HG03108 (cell line): ENCODE measurements around the gene UBE4B.
"Not testable (repeated sequence)": the region's sequence is repeated elsewhere in the genome, so short reads cannot be mapped to it uniquely, and the experiment has no call there.

Source experiments
- ATAC-seq: cut with Tn5 transposase; IDR thresholded peaks from one replicate; pipeline ENCODE4 v1.9.1; 2021; ENCODE audit warnings: moderate library complexity; ENCODE audit not compliant: unreplicated experiment

Gene UBE4B

DNA sequence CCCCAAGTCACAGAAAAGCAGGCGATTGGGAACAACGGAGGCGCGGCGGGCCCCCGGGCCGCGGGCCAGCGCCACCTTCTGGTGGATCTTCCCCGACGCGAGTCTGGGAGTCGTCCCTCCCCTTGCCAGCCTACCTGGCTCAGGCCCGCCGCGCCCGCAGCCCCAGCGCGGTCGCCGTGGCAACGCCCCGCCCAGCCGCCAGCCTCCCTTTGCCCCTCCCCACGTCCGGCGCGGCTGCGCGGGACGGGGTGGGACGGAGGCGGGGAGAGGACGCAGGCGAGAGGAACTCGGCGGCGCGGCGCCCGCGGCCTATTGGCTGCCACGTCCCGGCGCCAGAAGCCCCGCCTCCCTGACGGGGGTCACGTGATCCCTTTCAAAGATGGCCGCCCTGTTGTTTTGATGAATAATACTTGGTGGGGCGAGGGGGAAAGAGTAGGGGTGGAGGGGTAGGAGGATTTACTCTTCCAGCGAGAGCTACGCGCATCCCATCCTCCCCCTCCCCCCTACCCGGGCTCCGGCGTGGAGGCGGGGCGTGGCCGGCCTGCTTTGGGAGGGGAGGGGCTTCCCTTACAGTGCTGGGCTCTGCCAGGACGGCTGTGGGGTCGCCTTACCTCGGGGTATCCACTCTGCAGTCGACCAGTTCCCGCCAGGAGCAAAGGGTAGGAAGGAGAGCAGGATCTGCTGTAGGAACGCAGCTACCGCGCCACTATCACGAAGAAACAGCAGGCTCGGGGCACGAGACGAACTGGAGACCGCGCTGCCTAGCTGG is at the start of gene UBE4B:
Gene UBE4B, plus strand, starts transcription at position 369 of the 769 bp plus-strand sequence. CDS start 713 bp downstream, outside the sequence.
- ATAC-seq = peak; percentile 97

DNA sequence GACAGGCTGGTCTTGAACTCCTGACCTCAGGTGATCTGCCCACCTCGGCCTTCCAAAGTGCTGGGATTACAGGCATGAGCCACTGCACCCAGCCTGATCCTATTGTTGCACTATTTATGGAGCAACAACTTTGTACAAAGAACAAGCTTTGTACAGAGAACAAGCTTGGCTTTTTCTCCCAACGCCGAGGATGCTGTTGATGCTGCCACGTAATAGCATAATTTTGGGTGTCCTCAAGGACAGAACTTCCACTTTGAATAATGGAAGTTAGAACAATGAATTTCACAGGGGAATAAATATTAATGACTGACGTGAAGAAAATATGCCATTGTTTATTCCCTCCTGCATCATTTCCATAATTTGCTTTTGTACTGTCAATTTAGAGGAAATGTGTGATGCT is 48.5 kb upstream of the UBE4B start:
- no peak for ATAC-seq

DNA sequence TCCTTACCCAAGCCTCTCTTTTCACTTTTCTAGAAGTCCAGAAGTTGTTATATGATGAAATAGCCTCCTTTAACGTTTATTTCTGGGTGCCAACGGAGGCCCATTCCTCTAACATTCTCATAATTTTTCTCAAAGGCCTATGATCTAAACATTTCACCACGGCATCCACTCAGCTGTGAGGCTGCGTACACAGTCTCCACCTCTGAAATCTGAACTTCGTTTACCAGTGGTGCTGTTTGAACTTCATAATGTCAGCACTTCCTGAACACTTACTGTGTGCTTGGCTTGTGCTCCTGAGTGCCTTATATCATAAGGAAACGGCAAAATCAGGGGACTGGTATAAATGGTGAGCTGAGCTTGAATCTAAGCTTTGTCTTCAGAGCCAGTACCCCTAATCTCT is 47.8 kb upstream of the UBE4B start:
- no peak for ATAC-seq

DNA sequence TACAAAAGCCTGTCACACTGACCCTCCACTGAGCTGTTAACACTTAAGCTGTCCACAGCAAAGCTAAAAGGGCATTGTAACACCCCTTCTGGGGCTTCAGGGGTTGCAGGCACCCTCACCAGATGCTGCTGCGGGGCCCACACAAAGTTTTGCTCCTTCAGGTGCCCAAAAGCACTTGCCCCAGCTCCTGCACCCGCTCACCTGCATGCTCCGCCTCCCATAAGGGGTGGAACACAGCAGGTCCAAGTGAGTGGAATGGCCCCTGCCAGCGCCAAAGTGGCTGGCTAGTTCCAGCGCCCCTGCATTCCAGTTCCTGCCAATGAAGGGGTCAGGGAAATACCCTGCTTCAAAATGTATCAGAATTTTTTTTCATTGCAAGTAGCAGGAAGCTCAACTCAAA is 43.0 kb upstream of the UBE4B start:
- no peak for ATAC-seq

DNA sequence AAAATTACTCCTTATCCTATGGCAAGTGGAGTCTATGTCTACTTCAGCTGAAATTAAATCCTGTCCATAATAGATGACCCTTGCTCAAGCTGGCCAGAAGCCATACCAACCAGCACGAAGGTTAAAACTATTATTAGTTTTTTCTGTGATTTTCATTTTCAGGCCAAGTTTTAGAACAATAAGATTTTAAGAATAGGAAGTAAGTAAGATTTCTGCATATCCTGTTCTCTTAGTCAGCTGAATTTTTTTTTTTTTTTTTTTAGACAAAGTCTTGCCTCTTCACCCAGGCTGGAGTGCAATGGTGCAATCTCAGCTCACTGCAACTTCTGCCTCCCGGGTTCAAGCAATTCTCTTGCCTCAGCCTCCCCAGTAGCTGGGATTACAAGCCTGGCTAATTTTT is 41.8 kb upstream of the UBE4B start:
- no peak for ATAC-seq

DNA sequence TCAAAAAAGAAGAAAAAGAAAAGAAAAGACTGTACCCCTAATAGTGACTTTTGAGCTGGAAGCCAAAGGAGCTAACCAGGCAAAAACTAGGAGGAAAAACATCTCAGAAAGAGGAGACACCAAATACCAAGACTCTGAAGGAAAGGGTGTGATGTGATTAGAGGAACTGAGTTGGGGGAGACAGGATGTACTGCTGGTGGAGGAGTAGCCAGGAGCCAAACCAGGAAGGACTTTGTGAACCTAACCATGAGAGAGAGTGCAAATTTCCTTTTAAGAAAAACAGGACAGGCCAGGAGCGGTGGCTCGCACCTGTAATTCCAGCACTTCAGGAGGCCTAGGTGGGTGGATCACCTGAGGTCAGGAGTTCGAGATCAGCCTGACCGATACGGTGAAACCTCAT is 39.8 kb upstream of the UBE4B start:
- ATAC-seq = no peak

DNA sequence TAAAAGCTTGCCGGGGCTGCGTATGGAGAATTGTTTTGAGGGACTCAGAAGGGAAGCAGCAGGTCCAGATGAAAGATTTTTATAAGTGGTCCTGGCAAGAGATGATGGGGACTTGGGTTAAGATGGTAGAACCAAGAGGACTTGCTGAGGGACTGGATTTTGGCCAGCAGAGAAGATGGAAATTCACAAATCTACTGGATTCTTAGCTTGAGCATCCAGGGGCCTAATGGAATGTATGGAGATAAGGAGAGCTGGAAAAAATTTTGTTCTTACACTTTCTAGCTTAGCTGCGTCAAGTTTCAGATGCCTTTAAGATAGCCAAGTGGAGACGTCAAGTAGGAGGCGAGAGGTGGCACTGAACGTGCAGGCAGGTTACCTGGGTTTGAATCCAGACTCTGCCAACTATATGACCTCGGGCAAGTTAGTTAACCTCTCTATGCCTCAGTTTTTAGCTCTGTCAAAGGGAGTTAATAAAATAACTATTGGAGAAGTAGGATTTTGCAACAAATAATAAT is 39.1 kb upstream of the UBE4B start:
- ATAC-seq = no peak

DNA sequence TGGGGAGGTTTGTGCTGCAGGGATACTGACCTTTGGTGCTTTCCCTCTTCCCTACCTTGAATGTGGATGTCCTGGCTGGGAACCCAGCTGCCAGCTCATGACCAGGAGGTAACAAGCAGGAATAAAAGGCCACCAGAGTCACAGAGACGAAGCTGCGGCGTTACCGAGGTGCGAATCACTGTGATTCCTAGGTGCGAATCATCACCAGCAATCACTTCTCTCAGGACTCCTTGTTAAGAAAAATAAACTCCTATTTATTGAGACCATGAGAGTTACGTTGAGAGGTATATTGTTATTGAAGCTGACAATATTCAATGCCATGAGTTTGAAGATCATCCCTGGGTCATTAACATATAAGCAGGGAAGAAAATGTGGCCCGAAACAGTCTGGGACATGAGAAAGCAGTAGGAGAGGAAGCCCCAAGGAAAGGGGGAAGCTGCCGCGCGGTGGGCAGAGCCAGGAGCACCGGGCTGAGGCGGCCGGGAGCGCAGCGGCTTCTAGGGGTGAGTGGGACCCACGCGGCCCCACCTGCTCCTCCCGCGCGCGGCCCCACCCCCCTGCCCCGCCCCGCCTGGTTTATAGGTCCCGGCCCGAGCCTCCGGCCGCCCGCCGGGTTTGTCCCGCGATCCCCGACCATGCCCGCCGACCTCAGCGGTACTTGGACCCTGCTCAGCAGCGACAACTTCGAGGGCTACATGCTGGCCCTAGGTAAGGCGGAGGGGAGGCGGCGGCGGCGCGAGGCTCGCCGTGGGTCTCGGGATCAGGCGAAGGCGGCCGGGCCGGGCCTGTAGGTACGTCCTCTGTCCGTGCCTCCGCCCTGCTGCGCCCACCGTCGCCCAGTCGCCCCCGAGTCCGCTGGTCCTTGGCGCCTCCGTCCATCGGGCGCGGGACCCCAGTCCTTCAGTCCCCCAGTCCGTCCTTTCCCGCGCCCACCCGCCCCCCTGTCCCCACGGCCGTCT is 35.9 kb upstream of the UBE4B start, which contains the start of gene RBP7:
Gene RBP7, plus strand, starts transcription at position 605 of the 959 bp plus-strand sequence. Its CDS starts 31 bp downstream, at position 636.
- no peak for ATAC-seq

DNA sequence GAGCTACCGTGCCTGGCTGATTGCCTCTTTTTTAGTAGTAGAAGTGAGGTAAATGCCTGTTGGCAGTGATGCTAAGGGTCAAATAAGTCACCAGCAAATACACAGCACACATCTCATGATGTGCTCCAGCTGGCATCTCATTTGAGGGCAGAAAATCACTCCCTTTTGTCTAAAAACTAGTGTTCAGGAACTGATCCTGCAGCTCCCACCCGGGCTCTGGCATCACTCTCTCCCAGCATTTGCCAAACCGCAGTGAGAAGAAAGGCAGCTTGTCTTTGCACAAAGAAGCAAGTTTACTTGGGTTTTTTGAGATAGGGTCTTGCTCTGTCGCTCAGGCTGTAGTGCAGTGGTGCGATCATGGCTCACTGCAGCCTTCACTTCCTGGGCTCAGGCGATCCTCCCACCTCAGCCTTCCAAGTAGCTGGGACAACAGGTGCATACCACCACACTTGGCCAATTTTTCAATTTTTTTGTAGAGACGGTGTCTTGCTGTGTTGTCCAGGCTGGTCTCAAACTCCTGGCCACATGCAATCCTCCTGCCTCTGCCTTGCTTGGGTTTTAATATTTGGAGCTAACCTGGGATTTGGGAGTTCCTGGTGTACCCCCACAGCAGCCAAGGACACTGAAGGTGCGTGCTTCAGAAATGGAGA is 31.6 kb upstream of the UBE4B start:
- no peak for ATAC-seq

DNA sequence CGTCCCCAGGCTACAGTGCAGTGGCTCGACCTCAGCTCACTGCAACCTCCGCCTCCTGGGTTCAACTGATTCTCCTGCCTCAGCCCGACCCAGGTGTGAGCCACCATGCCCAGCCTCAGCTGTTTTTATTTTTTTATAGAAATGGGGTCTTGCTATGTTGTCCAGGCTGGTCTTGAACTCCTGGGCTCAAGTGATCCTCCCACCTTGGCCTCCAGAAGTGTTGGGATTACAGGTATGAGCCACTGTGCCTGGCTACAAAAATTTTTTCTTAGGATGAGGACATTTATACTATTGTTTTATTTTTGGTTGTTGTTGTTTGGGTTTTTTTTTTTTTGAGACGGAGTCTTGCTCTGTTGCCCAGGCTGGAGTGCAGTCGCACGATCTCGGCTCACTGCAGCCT is 27.5 kb upstream of the UBE4B start:
- not testable (repeated sequence) for ATAC-seq

DNA sequence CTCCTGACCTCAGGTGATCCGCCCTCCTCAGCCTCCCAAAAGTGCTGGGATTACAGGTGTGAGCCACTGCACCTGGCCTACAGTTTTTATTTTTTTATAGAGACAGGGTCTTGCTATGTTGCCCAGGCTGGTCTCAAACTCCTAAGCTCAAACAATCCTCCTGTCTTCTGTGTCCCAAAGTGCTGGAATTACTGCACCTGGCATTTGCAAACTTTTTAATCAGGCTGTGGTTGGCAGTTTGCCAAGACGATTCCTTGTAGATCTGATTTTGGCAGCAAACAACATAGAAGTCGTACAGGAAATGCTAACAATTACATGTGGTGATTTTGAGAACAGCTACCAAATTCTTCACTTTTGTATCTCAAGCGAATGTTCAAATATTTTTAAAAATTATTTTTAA is 25.6 kb upstream of the UBE4B start:
- no peak for ATAC-seq

DNA sequence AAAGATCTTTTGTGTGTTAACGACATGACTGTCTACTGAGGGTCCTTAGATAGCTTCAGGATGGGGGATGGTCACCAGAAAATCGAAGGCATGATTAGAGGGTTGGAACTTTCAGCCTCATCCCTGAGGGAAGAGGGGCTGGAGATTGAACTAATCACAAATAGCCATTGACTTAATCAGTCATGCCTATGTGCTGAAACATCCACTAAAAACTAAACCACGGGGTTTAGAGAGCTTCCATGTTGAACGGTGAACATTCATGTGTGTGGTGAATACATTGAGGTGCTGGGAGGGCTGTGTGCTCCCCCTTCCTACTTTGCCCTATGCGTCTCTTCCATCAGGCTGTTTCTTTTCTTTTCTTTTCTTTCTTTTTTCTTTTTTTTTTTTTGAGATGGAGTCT is 18.7 kb upstream of the UBE4B start:
- no peak for ATAC-seq

DNA sequence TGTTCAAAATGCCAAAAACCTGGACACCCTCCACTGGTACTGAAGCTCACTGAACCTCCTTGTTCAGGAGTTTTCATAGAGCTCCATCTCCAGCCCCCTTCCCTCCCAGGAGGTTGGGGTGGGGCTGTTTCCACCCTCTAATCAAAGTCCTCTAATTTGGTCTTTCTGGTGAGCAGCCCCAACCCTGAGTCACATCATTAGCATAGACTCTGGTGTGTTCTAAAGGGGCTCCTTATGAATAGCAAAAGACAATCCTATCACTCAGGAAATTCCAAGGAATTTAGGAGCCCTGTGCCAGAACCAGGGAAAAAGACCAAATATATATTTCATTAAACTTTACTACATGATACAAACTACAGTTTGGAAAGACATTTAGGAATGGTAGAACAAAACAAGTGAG is 13.2 kb upstream of the UBE4B start:
- ATAC-seq = no peak

DNA sequence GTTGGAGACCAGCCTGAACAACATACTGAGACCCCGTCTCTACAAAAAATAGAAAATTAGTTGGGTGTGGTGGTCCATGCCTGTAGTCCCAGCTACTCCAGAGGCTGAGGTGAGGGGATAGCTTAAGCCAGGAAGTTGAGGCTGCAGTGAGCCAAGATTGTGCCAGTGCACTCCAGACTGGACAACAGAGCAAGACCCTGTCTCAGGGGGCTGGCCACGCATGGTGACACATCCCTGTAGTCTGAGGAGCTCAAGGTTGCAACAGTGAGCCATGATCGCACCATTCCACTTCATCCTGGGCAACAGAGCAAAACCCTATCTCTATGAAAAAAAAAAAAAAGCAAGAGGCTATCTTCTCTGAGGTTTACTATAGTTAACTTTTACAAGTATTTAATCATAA is 12.7 kb upstream of the UBE4B start:
- no peak for ATAC-seq

DNA sequence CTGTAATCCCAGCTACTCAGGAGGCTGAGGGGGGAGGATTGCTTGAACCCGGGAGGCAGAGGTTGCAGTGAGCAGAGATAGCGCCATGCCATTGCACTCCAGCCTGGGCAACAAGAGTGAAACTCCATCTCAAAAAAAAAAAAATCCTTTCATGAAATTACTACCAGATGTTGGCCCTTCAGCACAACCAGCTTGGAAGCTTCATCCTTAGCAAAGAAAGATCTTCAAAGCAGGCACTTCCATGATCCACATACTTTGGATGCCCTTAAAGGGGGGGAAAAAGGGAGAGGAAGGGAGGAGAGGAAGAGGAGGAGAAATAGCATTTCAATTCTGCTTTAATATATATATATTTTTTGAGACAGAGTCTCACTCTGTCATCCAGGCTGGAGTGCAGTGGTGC is 12.1 kb upstream of the UBE4B start:
- not testable (repeated sequence) for ATAC-seq

DNA sequence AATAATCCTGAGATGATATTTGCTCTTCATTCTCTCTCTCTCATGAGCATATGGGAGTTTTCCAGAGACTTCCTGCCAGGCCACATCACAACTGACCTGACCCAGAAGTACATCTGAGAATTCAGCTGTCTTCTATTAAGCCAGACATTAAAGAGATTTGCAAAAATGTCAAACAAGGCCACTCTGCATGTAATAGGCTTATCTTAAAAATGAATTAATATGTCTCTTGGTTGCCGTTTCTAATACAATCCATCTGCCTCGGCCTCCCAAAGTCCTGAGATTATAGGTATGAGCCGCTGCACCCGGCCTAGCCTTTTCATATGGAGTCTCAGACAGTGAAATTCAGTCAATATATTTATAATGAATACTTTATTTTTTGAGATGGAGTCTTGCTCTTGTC is 10.8 kb upstream of the UBE4B start:
- not testable (repeated sequence) for ATAC-seq

DNA sequence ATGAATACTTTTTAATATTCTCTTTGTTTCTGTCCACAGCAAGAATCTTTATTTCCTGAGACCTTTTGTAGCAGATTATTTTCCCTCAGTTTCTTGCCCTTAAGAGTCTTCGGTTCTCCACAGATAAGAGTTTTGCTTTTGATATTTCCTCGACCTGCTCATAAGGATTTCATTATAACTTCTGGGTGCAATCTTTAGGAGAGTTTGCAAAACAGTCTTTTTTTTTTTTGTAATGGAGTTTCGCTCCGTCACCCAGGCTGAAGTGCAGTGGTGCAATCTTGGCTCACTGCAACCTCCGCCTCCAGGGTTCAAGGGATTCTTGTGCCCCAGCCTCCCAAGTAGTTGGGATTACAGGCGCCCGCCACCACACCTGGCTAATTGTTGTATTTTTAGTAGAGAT is 10.1 kb upstream of the UBE4B start:
- ATAC-seq = no peak

DNA sequence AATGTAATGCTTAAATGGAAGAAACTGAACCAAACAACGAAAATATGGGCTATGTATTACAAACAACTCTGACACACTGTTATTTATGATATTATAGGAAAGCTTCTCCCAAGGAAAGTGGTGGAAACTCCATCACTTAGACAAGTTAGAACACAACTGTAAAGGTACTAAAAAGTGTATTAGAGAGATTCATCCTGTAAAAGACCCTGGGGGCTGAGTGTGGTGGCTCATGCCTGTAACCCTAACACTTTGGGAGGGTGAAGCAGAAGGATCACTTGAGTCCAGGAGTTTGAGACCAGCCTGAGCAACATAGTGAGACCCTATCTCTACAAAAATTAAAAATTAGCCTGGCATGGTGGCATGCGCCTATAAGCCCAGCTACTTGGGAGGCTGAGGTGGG is 7.4 kb upstream of the UBE4B start:
- no peak for ATAC-seq

DNA sequence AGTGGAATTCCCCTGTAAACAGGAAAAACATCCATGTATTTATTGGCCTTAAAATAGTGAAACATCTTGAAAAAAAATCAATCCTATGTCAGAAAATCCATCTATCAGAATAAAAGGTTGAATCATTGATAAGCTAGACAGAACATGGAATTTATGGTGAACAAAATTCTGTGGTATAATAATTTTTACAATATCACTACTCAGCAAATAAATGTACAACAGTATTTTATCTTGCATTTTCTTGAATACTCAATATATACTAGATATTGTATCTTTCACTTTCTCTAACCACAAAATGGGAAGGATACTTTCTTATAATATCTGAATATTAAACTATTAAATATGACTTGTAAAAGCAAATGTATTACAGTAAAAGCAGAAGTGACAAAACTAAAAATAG is 5.7 kb upstream of the UBE4B start:
- no peak for ATAC-seq

DNA sequence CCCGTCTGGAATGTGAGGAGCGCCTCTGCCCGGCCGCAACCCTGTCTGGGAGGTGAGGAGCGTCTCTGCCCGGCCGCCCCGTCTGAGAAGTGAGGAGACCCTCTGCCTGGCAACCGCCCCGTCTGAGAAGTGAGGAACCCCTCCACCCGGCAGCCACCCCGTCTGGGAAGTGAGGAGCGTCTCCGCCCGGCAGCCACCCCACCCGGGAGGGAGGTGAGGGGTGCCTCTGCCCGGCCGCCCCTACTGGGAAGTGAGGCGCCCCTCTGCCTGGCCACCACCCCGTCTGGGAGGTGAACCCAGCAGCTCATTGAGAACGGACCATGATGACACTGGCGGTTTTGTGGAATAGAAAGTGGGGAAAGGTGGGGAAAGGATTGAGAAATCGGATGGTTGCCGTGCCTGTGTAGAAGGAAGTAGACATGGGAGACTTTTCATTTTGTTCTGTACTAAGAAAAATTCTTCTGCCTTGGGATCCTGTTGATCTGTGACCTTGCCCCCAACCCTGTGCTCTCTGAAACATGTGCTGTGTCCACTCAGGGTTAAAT is 3.7 kb upstream of the UBE4B start:
- not testable (repeated sequence) for ATAC-seq

DNA sequence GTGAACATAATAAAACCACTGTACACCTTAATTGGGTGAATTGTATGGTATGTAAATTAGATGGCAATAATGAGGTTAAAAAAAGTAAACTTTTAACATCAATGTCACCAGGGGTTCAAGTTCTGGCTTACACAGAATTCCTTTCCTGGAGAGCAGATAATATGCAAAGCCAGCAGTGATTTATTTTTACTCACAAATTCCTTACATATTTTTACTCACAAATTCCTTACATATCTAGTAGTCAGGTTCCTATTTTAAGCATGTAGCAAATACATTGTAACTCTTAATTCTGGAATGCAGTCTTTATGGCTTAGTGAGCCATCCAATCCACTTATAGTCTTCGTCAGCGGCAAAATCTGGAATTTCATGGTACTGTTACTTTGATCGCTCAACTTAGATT is 1.3 kb upstream of the UBE4B start:
- ATAC-seq = no peak
